Measurements from ENCODE around the gene TCERG1L. TPM values are rescaled to one million over a fixed set of nuclear protein-coding genes. Genes with fewer than 3 reads are reported as not detected.
"Not testable (repeated sequence)": the region's sequence is repeated elsewhere in the genome, so short reads cannot be mapped to it uniquely, and the experiment has no call there.

TCERG1L gene
- polyA plus RNA-seq, 3 donors = not detected

GRCh38 chr10:131176907-131177306, 134.6 kb downstream of the TCERG1L start:
- H3K4me1 ChIP-seq (ENCODE audit: control insufficient read depth in 1 of 2, insufficient read depth in 2 of 2, low read length in 2 of 2) = no peaks in the 10 kb centered on the region
- H2AFZ ChIP-seq (ENCODE audit: insufficient read depth, low read depth, low read length, poor library complexity, severe bottlenecking) = no peak overlapping the region
- H3K79me2 ChIP-seq (ENCODE audit: insufficient read depth, low read length) = no peaks in the 10 kb centered on the region
- DNase-seq = no peak
- no peak overlapping the region for H3K27ac Mint-ChIP-seq
- no peak for TF ChIP-seq CTCF (IDR thresholded peaks at IDR 0.05)
- intact Hi-C loops (cut with micrococcal nuclease) = no loop called here
- H3K9ac ChIP-seq (ENCODE audit: insufficient read depth, low read length, poor library complexity, severe bottlenecking) = no peak overlapping the region
- peaks cover 24 to 37% of the 10 kb centered on the region in 2 donors for H3K9me3 ChIP-seq (replicated peaks in 1 of 2; ENCODE audit: control insufficient read depth in 1 of 2, insufficient read depth in 1 of 2, low read length in 2 of 2)
- no peaks in the 10 kb centered on the region for H4K20me1 ChIP-seq (ENCODE audit: insufficient read depth, low read length)
- H3K4me3 Mint-ChIP-seq = no peak overlapping the region
- WGBS (ENCODE audit: insufficient coverage) = 93% methylated on average over 8 of the region's 8 CpGs
- peaks cover 0 to 2% (median 1%) of the 10 kb centered on the region in 3 donors for H3K27me3 Mint-ChIP-seq (ENCODE audit: low read depth in 3 of 3)
- H3K4me1 Mint-ChIP-seq = no peaks in the 10 kb centered on the region
- H3K27me3 ChIP-seq (ENCODE audit: control insufficient read depth in 2 of 2, insufficient read depth in 2 of 2, low read length in 2 of 2) = no peaks in the 10 kb centered on the region
- no peaks in the 10 kb centered on the region for H3K36me3 Mint-ChIP-seq
- H3K27ac ChIP-seq (ENCODE audit: low read depth in 1 of 2, low read length in 2 of 2) = no peak overlapping the region
- H3K36me3 ChIP-seq (replicated peaks in 1 of 2; ENCODE audit: control insufficient read depth in 1 of 2, insufficient read depth in 2 of 2, low read length in 2 of 2) = no peaks in the 10 kb centered on the region
- H3K4me3 ChIP-seq (replicated peaks in 1 of 3; ENCODE audit: low read depth in 2 of 3, low read length in 3 of 3) = no peak overlapping the region
- peaks cover 3 to 18% (median 9%) of the 10 kb centered on the region in 7 donors for H3K9me3 Mint-ChIP-seq
- H3K4me2 ChIP-seq (replicated peaks; ENCODE audit: extremely low read depth, low read length, poor library complexity, severe bottlenecking) = no peak overlapping the region

GRCh38 chr10:131176324-131176723, 135.2 kb downstream of the TCERG1L start:
- H3K36me3 ChIP-seq (replicated peaks in 1 of 2; ENCODE audit: control insufficient read depth in 1 of 2, insufficient read depth in 2 of 2, low read length in 2 of 2); H3K4me1 Mint-ChIP-seq; H3K79me2 ChIP-seq (ENCODE audit: insufficient read depth, low read length); intact Hi-C loops (cut with micrococcal nuclease); H3K27me3 Mint-ChIP-seq (ENCODE audit: low read depth in 3 of 3); DNase-seq; H3K4me2 ChIP-seq (replicated peaks; ENCODE audit: extremely low read depth, low read length, poor library complexity, severe bottlenecking); H3K4me3 ChIP-seq (replicated peaks in 1 of 3; ENCODE audit: low read depth in 2 of 3, low read length in 3 of 3); H3K27ac ChIP-seq (ENCODE audit: low read depth in 1 of 2, low read length in 2 of 2); H3K4me3 Mint-ChIP-seq; H3K27ac Mint-ChIP-seq; H2AFZ ChIP-seq (ENCODE audit: insufficient read depth, low read depth, low read length, poor library complexity, severe bottlenecking); H3K27me3 ChIP-seq (ENCODE audit: control insufficient read depth in 2 of 2, insufficient read depth in 2 of 2, low read length in 2 of 2); H4K20me1 ChIP-seq (ENCODE audit: insufficient read depth, low read length); H3K9ac ChIP-seq (ENCODE audit: insufficient read depth, low read length, poor library complexity, severe bottlenecking); H3K36me3 Mint-ChIP-seq; H3K4me1 ChIP-seq (ENCODE audit: control insufficient read depth in 1 of 2, insufficient read depth in 2 of 2, low read length in 2 of 2): not testable (repeated sequence)
- peaks cover 3 to 18% (median 9%) of the 10 kb centered on the region in 7 donors for H3K9me3 Mint-ChIP-seq
- 83% methylated on average over 7 of the region's 7 CpGs for WGBS (ENCODE audit: insufficient coverage)
- H3K9me3 ChIP-seq (replicated peaks in 1 of 2; ENCODE audit: control insufficient read depth in 1 of 2, insufficient read depth in 1 of 2, low read length in 2 of 2) = peaks cover 24 to 37% of the 10 kb centered on the region in 2 donors
